Activated CD4-positive, alpha-beta T cell treated with anti-CD3 and anti-CD28 coated beads for 4 hours (primary cell): ENCODE measurements around the gene S100B.
"Not testable (repeated sequence)": the region's sequence is repeated elsewhere in the genome, so short reads cannot be mapped to it uniquely, and the experiment has no call there.

Experiments
- DNase-seq, 2 donors: peaks; one replicate each; pipeline ENCODE4 v3.0.0-alpha.2; 2020

The S100B gene

GRCh38 chr21:46598581-46599572, 6.0 kb downstream of the S100B start:
- DNase-seq = no peak

- no peak for DNase-seq
Measured at GRCh38 chr21:46597896-46598343, 7.0 kb downstream of the S100B start.

- no peak for DNase-seq
Measured at GRCh38 chr21:46597031-46597430, 7.9 kb downstream of the S100B start.

GRCh38 chr21:46596201-46596600, 8.7 kb downstream of the S100B start:
- DNase-seq = no peak

- DNase-seq = no peak
Measured at GRCh38 chr21:46594276-46594675, 10.6 kb downstream of the S100B start.

GRCh38 chr21:46585191-46585953, 19.5 kb downstream of the S100B start:
- DNase-seq = no peak

GRCh38 chr21:46581780-46582307, 23.0 kb downstream of the S100B start:
- DNase-seq = no peak

- DNase-seq = not testable (repeated sequence)
Measured at GRCh38 chr21:46579394-46579793, 25.5 kb downstream of the S100B start.

- DNase-seq = not testable (repeated sequence)
Measured at GRCh38 chr21:46577786-46578185, 27.1 kb downstream of the S100B start.

GRCh38 chr21:46572850-46573249, 32.0 kb downstream of the S100B start:
- no peak for DNase-seq

GRCh38 chr21:46570631-46571030, 34.3 kb downstream of the S100B start:
- no peak for DNase-seq

GRCh38 chr21:46570119-46570518, 34.8 kb downstream of the S100B start:
- DNase-seq = no peak

GRCh38 chr21:46569081-46569480, 35.8 kb downstream of the S100B start:
- DNase-seq = no peak

- no peak for DNase-seq
Measured at GRCh38 chr21:46568562-46568961, 36.3 kb downstream of the S100B start.

GRCh38 chr21:46567348-46567747, 37.5 kb downstream of the S100B start:
- no peak for DNase-seq

GRCh38 chr21:46564391-46564790, 40.5 kb downstream of the S100B start:
- no peak for DNase-seq

- no peak for DNase-seq
Measured at GRCh38 chr21:46562964-46563607, 41.8 kb downstream of the S100B start.

- no peak for DNase-seq
Measured at GRCh38 chr21:46562472-46562871, 42.4 kb downstream of the S100B start.

GRCh38 chr21:46561445-46562090, 43.3 kb downstream of the S100B start:
- DNase-seq = no peak

- no peak for DNase-seq
Measured at GRCh38 chr21:46560568-46561444, 44.1 kb downstream of the S100B start.

- DNase-seq = peak; percentile 51 to 64
Measured at GRCh38 chr21:46559291-46559983, 45.4 kb downstream of the S100B start.
